H9 (cell line): Measurements from ENCODE around the gene XPA. TPM values are rescaled to one million over a fixed set of nuclear protein-coding genes. Genes with fewer than 3 reads are reported as not detected.

Source experiments
- DNase-seq: peaks from one replicate; pipeline ENCODE4 v3.0.0-alpha.2; 2017
- H2AFZ ChIP-seq: one replicate; pipeline ENCODE4 v1.6.1; 2013; ENCODE audit warnings: mild to moderate bottlenecking, low read length, control low read depth, moderate library complexity
- H2AK5ac ChIP-seq: 2 replicates; pipeline ENCODE4 v1.6.1; 2013; ENCODE audit warnings: low read length, control low read depth, mixed read lengths; ENCODE audit not compliant: insufficient read length
- H2BK120ac ChIP-seq: one replicate; pipeline ENCODE4 v1.6.1; 2013; ENCODE audit warnings: low read depth, mild to moderate bottlenecking, low read length, control low read depth, inconsistent platforms; ENCODE audit not compliant: poor library complexity, severe bottlenecking
- H2BK12ac ChIP-seq: 2 replicates; pipeline ENCODE4 v1.6.1; 2013; ENCODE audit warnings: low read length, control low read depth, mixed read lengths, low read depth; ENCODE audit not compliant: insufficient read length
- H2BK15ac ChIP-seq: 2 replicates; pipeline ENCODE4 v1.6.1; 2013; ENCODE audit warnings: low read depth, low read length, control low read depth
- H2BK20ac ChIP-seq: one replicate; pipeline ENCODE4 v1.6.1; 2013; ENCODE audit warnings: low read depth, mild to moderate bottlenecking, low read length, control low read depth, inconsistent platforms; ENCODE audit not compliant: poor library complexity, severe bottlenecking
- H2BK5ac ChIP-seq: 2 replicates; pipeline ENCODE4 v1.6.1; 2013; ENCODE audit warnings: low read length, control low read depth, mixed read lengths; ENCODE audit not compliant: insufficient read length
- H3K14ac ChIP-seq: 2 replicates; pipeline ENCODE4 v1.6.1; 2013; ENCODE audit warnings: low read length, control low read depth; ENCODE audit not compliant: insufficient read depth
- H3K18ac ChIP-seq: 2 replicates; pipeline ENCODE4 v1.6.1; 2013; ENCODE audit warnings: low read depth, mild to moderate bottlenecking, mixed read lengths, low read length, control low read depth; ENCODE audit not compliant: insufficient read length
- H3K23ac ChIP-seq: 2 replicates; pipeline ENCODE4 v1.6.1; 2013; ENCODE audit warnings: low read length, control low read depth, mixed read lengths, low read depth; ENCODE audit not compliant: insufficient read length
- H3K23me2 ChIP-seq: 2 replicates; pipeline ENCODE4 v1.6.1; 2013; ENCODE audit warnings: low read depth, mild to moderate bottlenecking, mixed read lengths, low read length, control low read depth; ENCODE audit not compliant: insufficient read length, poor library complexity, severe bottlenecking
- H3K27ac ChIP-seq: 2 replicates; pipeline ENCODE4 v1.5.1; 2013; ENCODE audit warnings: low read length, control low read depth, mixed read lengths, low read depth; ENCODE audit not compliant: insufficient read length
- H3K27me3 ChIP-seq: 2 replicates; pipeline ENCODE4 v1.6.1; 2013; ENCODE audit warnings: low read length, control low read depth, inconsistent platforms; ENCODE audit not compliant: insufficient read depth
- H3K4ac ChIP-seq: 2 replicates; pipeline ENCODE4 v1.6.1; 2013; ENCODE audit warnings: low read depth, mild to moderate bottlenecking, control low read depth, inconsistent platforms, low read length, moderate library complexity
- H3K4me1 ChIP-seq: 2 replicates; pipeline ENCODE4 v1.6.1; 2013; ENCODE audit warnings: low read length, control low read depth, inconsistent platforms; ENCODE audit not compliant: insufficient read depth
- H3K4me2 ChIP-seq: 2 replicates; pipeline ENCODE4 v1.6.1; 2013; ENCODE audit warnings: low read length, control low read depth, mixed read lengths; ENCODE audit not compliant: insufficient read length, insufficient read depth
- H3K56ac ChIP-seq: 2 replicates; pipeline ENCODE4 v1.6.1; 2013; ENCODE audit warnings: low read depth, mild to moderate bottlenecking, mixed read lengths, low read length, control low read depth; ENCODE audit not compliant: insufficient read length
- H3K79me1 ChIP-seq: 2 replicates; pipeline ENCODE4 v1.6.1; 2013; ENCODE audit warnings: low read depth, mild to moderate bottlenecking, moderate library complexity, low read length, control low read depth, inconsistent platforms; ENCODE audit not compliant: insufficient read depth, poor library complexity, severe bottlenecking
- H3K79me2 ChIP-seq: 2 replicates; pipeline ENCODE4 v1.6.1; 2013; ENCODE audit warnings: low read length, control low read depth, inconsistent platforms; ENCODE audit not compliant: insufficient read depth
- H3K9ac ChIP-seq: 2 replicates; pipeline ENCODE4 v1.6.1; 2013; ENCODE audit warnings: low read length, control low read depth, mixed read lengths; ENCODE audit not compliant: insufficient read length; ENCODE audit errors: extremely low read depth
- H3K9me3 ChIP-seq: one replicate; pipeline ENCODE4 v1.6.1; 2013; ENCODE audit warnings: low read depth, low read length, inconsistent platforms; ENCODE audit not compliant: control insufficient read depth
- H3T11ph ChIP-seq: one replicate; pipeline ENCODE4 v1.6.1; 2013; ENCODE audit warnings: mild to moderate bottlenecking, low read length, control low read depth, inconsistent platforms
- H4K20me1 ChIP-seq: one replicate; pipeline ENCODE4 v1.6.1; 2013; ENCODE audit not compliant: control insufficient read depth, insufficient read length, insufficient read depth
- H4K5ac ChIP-seq: 2 replicates; pipeline ENCODE4 v1.6.1; 2013; ENCODE audit warnings: low read depth, mild to moderate bottlenecking, mixed read lengths, low read length, control low read depth; ENCODE audit not compliant: insufficient read length
- H4K8ac ChIP-seq: replicated peaks from 2 replicates; pipeline ENCODE4 v1.6.1; 2013; ENCODE audit warnings: low read length, control low read depth, mixed read lengths, low read depth; ENCODE audit not compliant: insufficient read length
- H4K91ac ChIP-seq: 2 replicates; pipeline ENCODE4 v1.6.1; 2013; ENCODE audit warnings: low read depth, mild to moderate bottlenecking, moderate library complexity, mixed read lengths, low read length, control low read depth; ENCODE audit not compliant: insufficient read length
- H3K27ac Mint-ChIP-seq, 3 experiments: 2 replicates in 2 of 3; 3 replicates in 1 of 3; pipeline ENCODE4 v1.8.0; 2020 to 2021; ENCODE audit warnings: mixed read lengths in 3 of 3, mild to moderate bottlenecking in 1 of 3, moderate library complexity in 1 of 3
- H3K27me3 Mint-ChIP-seq: 2 replicates; pipeline ENCODE4 v1.8.0; 2021; ENCODE audit warnings: low read depth, mild to moderate bottlenecking, moderate library complexity, mixed read lengths
- H3K36me3 Mint-ChIP-seq, 3 experiments: 2 replicates in 2 of 3; 3 replicates in 1 of 3; pipeline ENCODE4 v1.8.0; 2020 to 2021; ENCODE audit warnings: low read depth in 3 of 3, mixed read lengths in 3 of 3; ENCODE audit not compliant: insufficient read depth in 1 of 3
- H3K4me1 Mint-ChIP-seq, 2 experiments: 2 replicates each; pipeline ENCODE4 v1.8.0; 2020; ENCODE audit warnings: mixed read lengths in 2 of 2
- H3K4me3 Mint-ChIP-seq, 2 experiments: 2 replicates in 1 of 2; 3 replicates in 1 of 2; pipeline ENCODE4 v1.8.0; 2020 to 2021; ENCODE audit warnings: mild to moderate bottlenecking in 2 of 2, mixed read lengths in 2 of 2, moderate library complexity in 1 of 2
- H3K9me3 Mint-ChIP-seq, 2 experiments: 2 replicates in 1 of 2; 3 replicates in 1 of 2; pipeline ENCODE4 v1.8.0; 2020; ENCODE audit warnings: mild to moderate bottlenecking in 2 of 2, mixed read lengths in 2 of 2, moderate library complexity in 1 of 2
- WGBS: extraction: QIAGEN DNeasy Blood & Tissue Kit; methylation state at CpG from one replicate; pipeline ENCODE4 v1.1.7; 2013; ENCODE audit warnings: missing lambda C conversion rate, low lambda C conversion rate, mixed read lengths; ENCODE audit not compliant: insufficient read length; ENCODE audit errors: extremely low coverage; 5-methylcytosine and 5-hydroxymethylcytosine counted together
- total RNA-seq: library from RNA; stranded (reverse); gene quantifications from 2 replicates; pipeline ENCODE4 v1.2.1, GENCODE V29; 2021
- TF ChIP-seq, protein P1 (sequence below): fragments of 200-600 bp; sonication (generic); conservative IDR thresholded peaks from 3 replicates; pipeline ENCODE4 v1.8.0; 2021; ENCODE audit warnings: antibody characterized with exemption, mild to moderate bottlenecking

Gene XPA
- total RNA-seq, 1 experiment from 2014 or later, result 6.6 TPM

DNA sequence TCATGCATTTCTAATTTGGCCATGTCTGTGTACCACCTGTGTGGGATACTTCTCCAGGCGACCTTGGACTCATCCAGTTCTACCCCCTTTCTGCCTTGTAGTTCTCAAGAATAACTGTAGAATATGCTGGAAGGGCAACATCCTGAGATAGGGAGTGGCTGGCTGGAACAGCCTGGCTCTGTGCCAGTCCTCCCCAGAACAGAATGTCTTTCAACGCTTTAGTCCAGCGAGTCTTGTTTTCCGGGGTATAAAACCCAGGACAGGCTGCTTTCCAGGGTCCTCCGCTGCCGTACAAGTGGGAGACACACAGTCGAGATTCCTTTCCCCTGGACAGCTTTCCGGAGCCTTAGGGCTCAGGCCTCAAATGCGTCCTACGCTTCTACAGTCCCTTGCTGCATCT lies 45.4 kb upstream of the XPA start:
- Mint-ChIP-seq H3K4me1 (peaks cover 16 to 30% of the 10 kb centered on the region in 2 experiments), H3K27me3 (peaks cover 80% of the 10 kb centered on the region), H3K27ac (no peak overlapping the region), H3K9me3 (peaks cover 7 to 14% of the 10 kb centered on the region in 2 experiments; a peak in 3 of 5 replicates), H3K4me3 (no peak overlapping the region), H3K36me3 (peaks cover 0 to 7% (median 3%) of the 10 kb centered on the region in 3 experiments; a peak in 3 of 7 replicates)
- Histone ChIP-seq H3T11ph (no peak overlapping the region), H2AK5ac (no peak overlapping the region), H3K79me1 (no peaks in the 10 kb centered on the region), H3K9ac (no peak overlapping the region), H3K56ac (no peak overlapping the region), H2BK5ac (no peak overlapping the region), H3K23ac (no peak overlapping the region), H2BK12ac (no peak overlapping the region), H2AFZ (no peak overlapping the region), H3K4me1 (no peaks in the 10 kb centered on the region), H3K18ac (no peak overlapping the region), H3K14ac (no peak overlapping the region), H4K8ac (no peak overlapping the region), H3K9me3 (no peaks in the 10 kb centered on the region), H2BK20ac (no peak overlapping the region), H3K4ac (no peak overlapping the region), H3K23me2 (no peaks in the 10 kb centered on the region), H2BK15ac (no peak overlapping the region), H4K20me1 (no peaks in the 10 kb centered on the region), H3K27ac (no peak overlapping the region), H2BK120ac (no peak overlapping the region), H4K91ac (no peak overlapping the region), H4K5ac (no peak overlapping the region), H3K79me2 (no peaks in the 10 kb centered on the region), H3K4me2 (no peak overlapping the region), H3K27me3 (no peaks in the 10 kb centered on the region; the same call in none of the 2 replicates)
- WGBS, result no CpG with 5 or more reads among the region's 10 CpGs
- TF ChIP-seq, protein P1, sequence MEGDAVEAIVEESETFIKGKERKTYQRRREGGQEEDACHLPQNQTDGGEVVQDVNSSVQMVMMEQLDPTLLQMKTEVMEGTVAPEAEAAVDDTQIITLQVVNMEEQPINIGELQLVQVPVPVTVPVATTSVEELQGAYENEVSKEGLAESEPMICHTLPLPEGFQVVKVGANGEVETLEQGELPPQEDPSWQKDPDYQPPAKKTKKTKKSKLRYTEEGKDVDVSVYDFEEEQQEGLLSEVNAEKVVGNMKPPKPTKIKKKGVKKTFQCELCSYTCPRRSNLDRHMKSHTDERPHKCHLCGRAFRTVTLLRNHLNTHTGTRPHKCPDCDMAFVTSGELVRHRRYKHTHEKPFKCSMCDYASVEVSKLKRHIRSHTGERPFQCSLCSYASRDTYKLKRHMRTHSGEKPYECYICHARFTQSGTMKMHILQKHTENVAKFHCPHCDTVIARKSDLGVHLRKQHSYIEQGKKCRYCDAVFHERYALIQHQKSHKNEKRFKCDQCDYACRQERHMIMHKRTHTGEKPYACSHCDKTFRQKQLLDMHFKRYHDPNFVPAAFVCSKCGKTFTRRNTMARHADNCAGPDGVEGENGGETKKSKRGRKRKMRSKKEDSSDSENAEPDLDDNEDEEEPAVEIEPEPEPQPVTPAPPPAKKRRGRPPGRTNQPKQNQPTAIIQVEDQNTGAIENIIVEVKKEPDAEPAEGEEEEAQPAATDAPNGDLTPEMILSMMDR, result no peak
- DNase-seq, result no peak
